Measurements from ENCODE around the gene PLXNB1.

GRCh38 chr3:48475188-48475587 lies 45.3 kb upstream of the PLXNB1 start:
- no peak for TF ChIP-seq CTCF (IDR thresholded peaks at IDR 0.05; ENCODE audit: low read depth, low read length)
- TF ChIP-seq POLR2A (IDR thresholded peaks at IDR 0.05; ENCODE audit: extremely low read depth, insufficient read length), result no peak
- no peak for TF ChIP-seq MAX (IDR thresholded peaks at IDR 0.05; ENCODE audit: low read depth, low read length)
